Endothelial cell of umbilical vein (primary cell): ENCODE measurements around the gene RBM18. TPM values are rescaled to one million over a fixed set of nuclear protein-coding genes. Genes with fewer than 3 reads are reported as not detected.

Experiments used
- BruUV-seq: library from RNA; stranded (reverse); fragments of 400-500 nt; replicated peaks from 2 replicates; lab custom pipeline; 2021; lab: Mats Ljungman, UMichigan
- CTCF ChIA-PET: fragments of 300-600, 350-600 bp; sonication (Branson Sonifier 250); formaldehyde crosslinking; loops from one replicate; lab custom pipeline; 2021; ENCODE audit warnings: antibody characterized with exemption, inconsistent platforms; lab: Charles Lee
- POLR2A ChIA-PET: fragments of 300-600, 350-600 bp; sonication (Branson Sonifier 250); formaldehyde crosslinking; loops from one replicate; lab custom pipeline; 2021; ENCODE audit warnings: antibody characterized with exemption, inconsistent platforms; lab: Charles Lee
- DNase-seq: peaks from one replicate; pipeline ENCODE4 v3.0.0-alpha.2; 2011; ENCODE audit warnings: low read depth, low spot score
- FAIRE-seq: peaks from 2 replicates; lab custom pipeline; 2011; peaks lifted over from hg19 to GRCh38; lab: Jason Lieb, UNC
- H2AFZ ChIP-seq: 2 replicates; pipeline ENCODE4 v1.6.0; 2012; ENCODE audit warnings: low read depth, low read length, control low read depth, inconsistent platforms
- H3K27ac ChIP-seq: 2 replicates; pipeline ENCODE4 v1.5.1; 2011; ENCODE audit warnings: low read depth, mild to moderate bottlenecking, control low read depth, low read length, moderate library complexity; ENCODE audit not compliant: insufficient read depth
- H3K27me3 ChIP-seq, 2 experiments: 2 replicates each; pipeline versions ENCODE4 v1.6.0 to v1.6.1; 2011; ENCODE audit warnings: low read length in 2 of 2, mixed read lengths in 1 of 2; ENCODE audit not compliant: control insufficient read depth in 2 of 2, insufficient read depth in 2 of 2
- H3K36me3 ChIP-seq, 2 experiments: 2 replicates in 1 of 2; 3 replicates in 1 of 2; pipeline ENCODE4 v1.5.1; 2011; ENCODE audit warnings: low read length in 2 of 2, mild to moderate bottlenecking in 1 of 2, moderate library complexity in 1 of 2; ENCODE audit not compliant: control insufficient read depth in 2 of 2, insufficient read depth in 2 of 2; ENCODE audit errors: extremely low read depth in 1 of 2
- H3K4me1 ChIP-seq: 3 replicates; pipeline ENCODE4 v1.5.1; 2011; ENCODE audit warnings: mild to moderate bottlenecking, low read length; ENCODE audit not compliant: control insufficient read depth, insufficient read depth; ENCODE audit errors: extremely low read depth
- H3K4me2 ChIP-seq: 2 replicates; pipeline ENCODE4 v1.6.1; 2011; ENCODE audit warnings: low read length, control low read depth, mixed read lengths; ENCODE audit not compliant: insufficient read depth
- H3K4me3 ChIP-seq, 3 experiments: fragments of 200-600 bp in 1 of 3; sonication (generic), shearing (Covaris generic) in 1 of 3; replicated peaks in 1 of 3; 2 replicates each; pipeline ENCODE4 v1.5.1; 2011 to 2016; ENCODE audit warnings: control low read depth in 3 of 3, low read length in 3 of 3, mild to moderate bottlenecking in 2 of 3, inconsistent platforms in 1 of 3, low read depth in 1 of 3, moderate library complexity in 1 of 3; ENCODE audit not compliant: insufficient read depth in 1 of 3
- H3K79me2 ChIP-seq: 2 replicates; pipeline ENCODE4 v1.6.0; 2012; ENCODE audit warnings: low read length, inconsistent platforms; ENCODE audit not compliant: control insufficient read depth, insufficient read depth
- H3K9ac ChIP-seq: replicated peaks from 2 replicates; pipeline ENCODE3; 2011; ENCODE audit warnings: low read length, control low read depth; ENCODE audit not compliant: insufficient read depth; ENCODE audit errors: extremely low read depth
- H3K9me1 ChIP-seq: replicated peaks from 3 replicates; pipeline ENCODE4 v1.6.0; 2011; ENCODE audit warnings: mild to moderate bottlenecking, low read length; ENCODE audit not compliant: control insufficient read depth, insufficient read depth; ENCODE audit errors: extremely low read depth
- H3K9me3 ChIP-seq: replicated peaks from 2 replicates; pipeline ENCODE4 v1.5.1; 2012; ENCODE audit warnings: low read length, inconsistent platforms; ENCODE audit not compliant: control insufficient read depth, insufficient read depth
- H4K20me1 ChIP-seq: replicated peaks from 2 replicates; pipeline ENCODE3; 2011; ENCODE audit warnings: mild to moderate bottlenecking, low read length; ENCODE audit not compliant: control insufficient read depth, insufficient read depth; ENCODE audit errors: extremely low read depth
- JUN ChIP-seq: IDR thresholded peaks from 2 replicates; pipeline ENCODE4 v1.6.1; 2011; ENCODE audit warnings: borderline replicate concordance, low read depth; ENCODE audit not compliant: insufficient read length, insufficient read depth
- POLR2AphosphoS5 ChIP-seq: IDR thresholded peaks from 2 replicates; pipeline ENCODE4 v1.6.1; 2012; ENCODE audit warnings: low read depth, mild to moderate bottlenecking, control low read depth, low read length, moderate library complexity; ENCODE audit not compliant: insufficient read depth
- dilution Hi-C: fragments of 300-500 bp; cut with MboI; formaldehyde crosslinking; loops from one replicate; pipeline ENCODE4 v1.15.0; 2019; ENCODE audit warnings: low sequenced_read_pairs; ENCODE audit not compliant: extremely low pct_ligation_motif_present
- intact Hi-C: fragments of 100-400 bp; cut with micrococcal nuclease; formaldehyde crosslinking; loops from one replicate; pipeline ENCODE4 v1.10.0; 2022
- polyA plus RNA-seq, 4 experiments: library from polyadenylated mRNA; depleted of rRNA in 3 of 4; stranded (reverse) in 3 of 4; unstranded in 1 of 4; fragments of >200 nt; gene quantifications; 2 replicates each; pipeline versions ENCODE4 v1.2.1 to v1.2.3, GENCODE V29; 2011 to 2012; ENCODE audit warnings: missing spikeins in 1 of 4
- total RNA-seq: library from RNA; stranded (reverse); gene quantifications from 2 replicates; pipeline ENCODE4 v1.2.3, GENCODE V29; 2021
- TF ChIP-seq, protein P1 (sequence below), 2 donors: IDR thresholded peaks; 1 replicate in 1 of 2; 2 replicates in 1 of 2; pipeline ENCODE4 v1.5.1; 2011; ENCODE audit warnings: low read length in 2 of 2, mild to moderate bottlenecking in 2 of 2, moderate library complexity in 2 of 2, control low read depth in 1 of 2, inconsistent platforms in 1 of 2, low read depth in 1 of 2; ENCODE audit not compliant: insufficient read depth in 1 of 2; ENCODE audit errors: extremely low read depth in 1 of 2

Gene RBM18
- total and polyA plus RNA-seq, 2 donors (not counting 3 experiments of a cell fraction or from before 2014, with no cell fraction given) = 7.9 to 26.9 TPM

DNA sequence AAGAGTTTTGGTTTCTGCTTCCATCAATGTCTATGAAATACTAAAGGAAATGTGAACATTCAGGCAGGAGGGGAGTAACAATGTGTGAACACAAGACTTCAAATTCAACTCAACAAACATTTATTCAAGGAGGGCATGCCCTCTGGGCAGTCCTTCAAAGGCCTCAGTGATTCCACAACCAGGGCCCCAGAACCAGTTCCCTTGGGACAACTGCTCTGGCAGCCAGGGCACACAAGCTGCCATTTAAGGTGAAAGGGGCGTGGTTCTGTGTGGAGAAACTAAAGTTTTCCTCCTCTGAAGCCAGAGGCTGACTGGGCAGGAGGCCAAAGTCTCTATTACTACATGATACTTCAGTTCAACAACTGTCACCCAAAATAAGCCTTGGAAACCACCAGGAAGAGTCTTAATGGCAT is 3.2 kb downstream of the RBM18 start:
- no peak overlapping the region for H3K9ac ChIP-seq
- H3K27me3 ChIP-seq = no peaks in the 10 kb centered on the region
- H3K4me2 ChIP-seq = no peak overlapping the region
- DNase-seq (peak; percentile 31), FAIRE-seq (no peak)
- H2AFZ ChIP-seq = no peak overlapping the region
- H3K4me3 ChIP-seq = no peak overlapping the region
- peaks cover 26% of the 10 kb centered on the region for H3K4me1 ChIP-seq
- H3K9me1 ChIP-seq = no peaks in the 10 kb centered on the region
- no peak overlapping the region for H3K27ac ChIP-seq
- H4K20me1 ChIP-seq = no peaks in the 10 kb centered on the region
- ChIA-PET POLR2A (no interaction called here), CTCF (interaction anchor here (1.1 kb wide), 1 partner anchor 46 kb away, joined by 4 read pairs; no protein-coding TSS in a partner anchor)
- H3K79me2 ChIP-seq = peaks cover 46% of the 10 kb centered on the region
- intact Hi-C loops = loop anchor here (5.0 kb wide), 1 partner anchor 556 kb away; no protein-coding TSS in a partner anchor
- TF ChIP-seq POLR2AphosphoS5 (no peak), JUN (no peak)
- dilution Hi-C loops = no loop called here
- no TSS peak for BruUV-seq
- peaks cover 5 to 12% of the 10 kb centered on the region in 2 experiments for H3K36me3 ChIP-seq
- no peaks in the 10 kb centered on the region for H3K9me3 ChIP-seq

DNA sequence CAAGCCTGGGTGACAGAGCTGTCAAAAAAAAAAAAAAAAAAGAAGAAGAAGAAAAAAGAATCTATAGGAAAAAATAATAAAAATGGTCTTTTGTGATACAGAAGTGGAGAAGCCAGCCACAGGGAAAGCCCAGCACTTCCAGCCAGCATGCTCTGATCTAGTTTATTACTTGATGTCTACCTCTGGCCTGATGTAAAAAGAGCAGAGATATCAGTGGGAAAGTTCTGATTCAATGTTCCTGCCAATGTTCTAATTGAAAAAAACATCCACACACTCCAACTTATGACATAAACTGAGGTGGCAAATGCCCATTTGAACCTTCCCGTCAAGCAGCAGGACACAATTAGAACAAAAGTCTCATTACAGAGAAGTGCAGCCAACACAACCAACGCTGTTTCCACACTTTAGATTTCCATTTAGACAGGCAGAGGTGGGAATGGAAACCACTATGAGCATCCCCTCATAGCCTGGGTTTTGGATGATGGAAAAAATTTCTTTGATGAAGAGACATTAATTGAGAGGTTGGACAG is 5.7 kb downstream of the RBM18 start:
- no peak for FAIRE-seq
- TF ChIP-seq, protein P1, sequence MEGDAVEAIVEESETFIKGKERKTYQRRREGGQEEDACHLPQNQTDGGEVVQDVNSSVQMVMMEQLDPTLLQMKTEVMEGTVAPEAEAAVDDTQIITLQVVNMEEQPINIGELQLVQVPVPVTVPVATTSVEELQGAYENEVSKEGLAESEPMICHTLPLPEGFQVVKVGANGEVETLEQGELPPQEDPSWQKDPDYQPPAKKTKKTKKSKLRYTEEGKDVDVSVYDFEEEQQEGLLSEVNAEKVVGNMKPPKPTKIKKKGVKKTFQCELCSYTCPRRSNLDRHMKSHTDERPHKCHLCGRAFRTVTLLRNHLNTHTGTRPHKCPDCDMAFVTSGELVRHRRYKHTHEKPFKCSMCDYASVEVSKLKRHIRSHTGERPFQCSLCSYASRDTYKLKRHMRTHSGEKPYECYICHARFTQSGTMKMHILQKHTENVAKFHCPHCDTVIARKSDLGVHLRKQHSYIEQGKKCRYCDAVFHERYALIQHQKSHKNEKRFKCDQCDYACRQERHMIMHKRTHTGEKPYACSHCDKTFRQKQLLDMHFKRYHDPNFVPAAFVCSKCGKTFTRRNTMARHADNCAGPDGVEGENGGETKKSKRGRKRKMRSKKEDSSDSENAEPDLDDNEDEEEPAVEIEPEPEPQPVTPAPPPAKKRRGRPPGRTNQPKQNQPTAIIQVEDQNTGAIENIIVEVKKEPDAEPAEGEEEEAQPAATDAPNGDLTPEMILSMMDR (IDR thresholded peaks at IDR 0.05; ENCODE audit: extremely low read depth in 1 of 2, insufficient read depth in 1 of 2, low read depth in 1 of 2, low read length in 2 of 2) = no peak
- no peak for TF ChIP-seq POLR2AphosphoS5
- H3K27me3 ChIP-seq = no peaks in the 10 kb centered on the region
- CTCF ChIA-PET = no interaction called here
- POLR2A ChIA-PET = no interaction called here
- H4K20me1 ChIP-seq = no peaks in the 10 kb centered on the region
- no peak overlapping the region for H3K4me3 ChIP-seq
- no peak overlapping the region for H2AFZ ChIP-seq
- no TSS peak for BruUV-seq
- DNase-seq = no peak
- H3K27ac ChIP-seq = no peak overlapping the region
- H3K9ac ChIP-seq = no peak overlapping the region
- peaks cover 5 to 12% of the 10 kb centered on the region in 2 experiments for H3K36me3 ChIP-seq
- H3K9me3 ChIP-seq = no peaks in the 10 kb centered on the region
- H3K4me2 ChIP-seq = no peak overlapping the region
- dilution Hi-C loops = no loop called here
- no peaks in the 10 kb centered on the region for H3K9me1 ChIP-seq
- H3K4me1 ChIP-seq = peaks cover 34% of the 10 kb centered on the region
- H3K79me2 ChIP-seq = peaks cover 32% of the 10 kb centered on the region
- intact Hi-C loops = loop anchor here (10.0 kb wide), 1 partner anchor 196 kb away; no protein-coding TSS in a partner anchor
